Putamen (tissue), 1 donor: Measurements from ENCODE around the gene DCLK1.

Source experiments
- DNase-seq: peaks from one replicate; pipeline ENCODE4 v3.0.0-alpha.2; 2016; ENCODE audit warnings: low spot score

DCLK1 gene

GRCh38 chr13:35945368-35945767, 185.8 kb downstream of the DCLK1 start:
- DNase-seq, result no peak

- DNase-seq, result no peak
These were observed 189.8 kb downstream of the DCLK1 start for GRCh38 chr13:35941374-35941773.

DNA sequence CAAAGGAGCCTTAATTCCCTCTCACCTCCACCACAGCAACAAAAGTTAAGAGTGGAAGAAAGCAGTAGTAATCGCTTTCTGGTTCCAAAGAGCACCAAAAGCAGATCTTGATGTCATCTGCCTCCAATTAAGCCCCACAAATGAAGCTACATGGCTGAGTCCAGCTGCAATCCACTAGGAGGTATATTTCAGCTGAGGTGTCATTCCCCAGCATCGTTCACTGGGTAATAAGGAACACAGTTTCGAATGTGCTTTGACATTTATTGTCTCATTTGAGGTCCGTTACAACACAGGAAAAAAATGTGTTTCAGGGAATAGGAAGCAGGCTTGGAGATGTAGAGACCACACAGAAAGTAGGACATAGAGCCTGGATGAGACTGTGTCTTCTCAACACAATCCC, 190.4 kb downstream of the DCLK1 start:
- no peak for DNase-seq

DNA sequence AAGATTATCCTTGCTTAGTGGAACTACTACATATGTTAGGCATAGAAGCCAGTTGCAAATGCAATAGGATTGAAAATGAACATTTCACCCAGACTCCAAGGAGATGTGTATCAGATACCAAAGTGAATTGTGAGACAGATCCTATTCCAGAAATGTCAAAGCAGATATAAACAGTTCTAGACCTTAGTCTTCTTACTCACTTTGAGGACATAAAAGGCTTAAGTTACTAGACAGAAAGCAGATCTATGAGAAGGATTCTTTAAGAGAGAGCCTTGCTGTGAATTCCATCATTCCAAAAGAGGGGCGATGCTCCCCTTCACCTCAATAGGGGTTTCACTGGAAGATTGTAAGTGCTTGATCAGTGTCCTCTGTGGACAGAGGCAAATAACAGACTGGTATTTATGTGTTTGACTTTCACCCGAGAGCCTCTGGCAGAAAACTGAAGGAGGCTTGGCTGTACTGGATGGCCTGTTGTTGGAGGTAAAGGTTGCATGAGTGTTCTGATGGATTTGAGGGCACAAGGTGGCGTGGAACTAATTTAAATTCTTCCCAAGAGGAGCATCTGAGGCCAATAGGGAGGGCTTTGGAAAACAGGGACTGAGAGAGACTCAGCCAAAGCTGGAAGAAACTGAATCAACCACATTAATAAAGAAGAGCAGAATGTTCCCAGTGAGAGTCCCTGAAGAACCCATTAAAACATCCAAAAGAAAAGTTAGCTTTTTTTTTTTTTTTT, 194.8 kb downstream of the DCLK1 start:
- no peak for DNase-seq

DNA sequence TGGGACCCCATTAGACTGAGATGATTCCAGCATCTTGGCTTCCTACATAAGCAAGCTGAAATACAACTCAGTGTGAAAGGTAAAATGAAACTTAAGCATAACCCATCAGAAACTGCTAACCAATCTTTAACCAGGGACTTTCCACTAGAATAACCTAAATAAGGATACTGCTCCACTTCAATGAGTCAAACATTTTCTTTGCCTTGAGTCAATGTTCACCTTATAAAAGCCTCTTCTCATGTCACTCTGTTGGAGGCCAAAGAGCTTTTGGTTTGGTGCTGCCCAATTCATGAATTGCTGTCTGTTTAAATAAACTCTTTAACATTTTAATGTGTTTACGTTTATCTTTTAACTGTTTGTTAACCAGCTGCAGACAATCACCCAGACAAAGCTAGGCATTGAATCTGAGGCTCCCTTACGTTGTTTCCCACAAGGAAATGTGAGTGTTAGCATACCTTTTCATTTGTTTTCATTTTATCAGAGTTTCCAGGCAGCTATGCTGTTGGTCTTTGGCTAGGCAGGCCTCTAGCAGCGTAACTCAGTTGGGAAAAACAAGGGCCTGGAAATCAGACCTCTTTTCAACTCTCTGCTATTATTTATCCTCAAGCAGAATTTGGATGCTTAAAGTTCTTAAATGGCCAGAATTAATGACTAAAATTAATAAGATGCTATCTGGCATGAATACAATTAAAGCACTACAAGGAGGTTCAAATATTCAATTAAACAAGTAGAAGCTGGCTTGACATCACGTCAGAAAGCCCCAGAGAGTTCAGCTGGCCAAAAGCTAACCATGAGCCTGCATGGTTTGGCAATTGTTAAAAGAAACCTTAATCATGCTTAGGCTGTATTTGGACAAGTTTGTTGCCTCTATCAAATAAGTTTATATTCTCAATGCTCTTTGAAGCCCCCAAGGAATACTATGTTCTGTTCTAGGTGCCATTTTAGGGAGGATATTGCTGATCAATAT, 200.2 kb downstream of the DCLK1 start:
- DNase-seq, result no peak

GRCh38 chr13:35927567-35928021, 203.6 kb downstream of the DCLK1 start:
- DNase-seq, result no peak

DNA sequence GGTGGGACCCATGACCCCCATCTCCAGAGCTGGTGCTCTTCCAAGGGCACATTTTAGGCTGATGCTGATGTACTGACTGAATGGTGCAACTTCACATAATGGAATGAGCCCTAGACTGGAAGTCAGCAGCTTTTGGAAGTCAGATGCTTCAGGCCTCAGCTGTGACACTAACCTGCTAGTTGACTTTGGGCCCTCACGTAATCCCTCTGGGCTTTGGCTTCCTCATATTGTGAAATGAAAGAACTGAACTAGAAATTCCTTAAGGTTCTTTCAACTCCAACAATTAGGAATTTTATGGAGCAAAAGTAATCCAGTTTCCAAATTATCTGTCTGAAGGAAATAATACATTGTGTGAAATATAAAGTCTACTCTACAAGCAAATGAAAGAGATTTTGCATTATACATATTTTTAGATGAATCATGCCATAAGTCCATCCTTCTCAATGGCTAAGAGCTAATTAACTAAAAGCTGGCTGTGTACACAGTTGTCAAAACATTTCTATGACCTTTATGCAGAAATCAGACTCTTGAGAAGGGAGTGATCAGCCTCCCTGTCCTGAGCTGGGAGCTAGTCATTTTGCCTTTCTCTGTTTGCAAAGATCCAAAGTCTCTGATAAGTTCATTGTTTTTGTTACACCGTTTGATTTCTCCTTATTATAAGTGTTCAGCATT, 204.2 kb downstream of the DCLK1 start:
- no peak for DNase-seq

- DNase-seq, result no peak
These were observed 205.5 kb downstream of the DCLK1 start for GRCh38 chr13:35925669-35926068.

- no peak for DNase-seq
These were observed 207.8 kb downstream of the DCLK1 start for GRCh38 chr13:35923347-35923746.

DNA sequence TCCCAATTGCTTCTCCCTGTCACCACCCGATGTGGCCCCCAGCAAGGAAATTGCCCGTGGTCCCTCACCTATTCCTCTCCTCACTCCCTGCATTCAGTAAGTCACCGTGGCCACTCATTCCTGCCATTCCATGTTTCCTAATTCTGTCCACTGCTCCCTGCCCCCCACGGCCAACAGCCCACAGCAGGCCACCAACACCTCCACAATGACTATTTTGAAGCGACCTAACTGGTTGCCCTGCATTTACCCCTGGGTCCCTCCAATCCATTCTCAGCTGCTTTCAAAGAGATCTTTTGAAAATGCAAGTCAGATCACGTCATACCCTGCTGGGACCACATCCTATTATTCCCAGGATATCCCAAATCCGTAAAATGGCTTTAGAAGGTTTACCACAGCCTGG, 210.4 kb downstream of the DCLK1 start:
- no peak for DNase-seq

GRCh38 chr13:35917942-35918645, 213.1 kb downstream of the DCLK1 start:
- no peak for DNase-seq

GRCh38 chr13:35917252-35917941, 213.8 kb downstream of the DCLK1 start:
- DNase-seq, result no peak

DNA sequence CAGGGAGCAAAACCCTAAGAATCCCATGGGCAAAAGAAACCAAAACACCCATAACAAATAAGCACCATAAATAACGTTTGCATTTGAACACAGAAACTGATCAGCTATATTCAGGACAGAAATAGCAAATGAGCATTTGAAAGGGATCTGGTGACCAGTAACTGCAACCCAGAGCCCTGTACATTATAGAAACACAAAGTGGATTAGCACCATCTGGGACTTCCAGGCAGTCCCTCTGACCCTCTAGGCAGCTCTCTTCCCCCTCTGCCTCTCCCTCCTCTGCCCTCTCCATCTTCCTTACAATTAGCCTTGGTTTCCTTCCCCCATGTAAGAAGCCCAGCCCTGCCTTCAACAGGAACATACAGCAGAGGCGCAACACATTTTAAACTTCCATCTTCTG, 215.0 kb downstream of the DCLK1 start:
- no peak for DNase-seq

DNA sequence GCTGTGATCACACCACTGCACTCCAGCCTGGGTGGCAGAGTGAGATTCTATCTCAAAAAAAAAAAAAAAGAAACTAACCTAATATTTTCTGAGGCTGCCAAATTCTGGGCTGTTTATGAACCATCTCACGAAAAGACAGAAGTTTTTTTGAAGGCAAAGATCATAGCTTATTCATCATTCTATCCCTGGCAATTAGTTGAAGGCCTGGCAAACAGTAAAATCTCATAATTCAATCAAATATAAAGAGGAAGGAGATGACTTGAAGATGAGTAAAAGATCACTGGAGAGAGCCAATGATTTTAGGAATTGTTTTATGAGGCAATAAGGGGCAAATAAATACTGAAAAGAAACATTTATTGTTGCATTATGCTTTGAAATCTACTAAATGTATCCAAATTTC, 216.5 kb downstream of the DCLK1 start:
- no peak for DNase-seq

- no peak for DNase-seq
These were observed 218.3 kb downstream of the DCLK1 start for GRCh38 chr13:35912841-35913240.

DNA sequence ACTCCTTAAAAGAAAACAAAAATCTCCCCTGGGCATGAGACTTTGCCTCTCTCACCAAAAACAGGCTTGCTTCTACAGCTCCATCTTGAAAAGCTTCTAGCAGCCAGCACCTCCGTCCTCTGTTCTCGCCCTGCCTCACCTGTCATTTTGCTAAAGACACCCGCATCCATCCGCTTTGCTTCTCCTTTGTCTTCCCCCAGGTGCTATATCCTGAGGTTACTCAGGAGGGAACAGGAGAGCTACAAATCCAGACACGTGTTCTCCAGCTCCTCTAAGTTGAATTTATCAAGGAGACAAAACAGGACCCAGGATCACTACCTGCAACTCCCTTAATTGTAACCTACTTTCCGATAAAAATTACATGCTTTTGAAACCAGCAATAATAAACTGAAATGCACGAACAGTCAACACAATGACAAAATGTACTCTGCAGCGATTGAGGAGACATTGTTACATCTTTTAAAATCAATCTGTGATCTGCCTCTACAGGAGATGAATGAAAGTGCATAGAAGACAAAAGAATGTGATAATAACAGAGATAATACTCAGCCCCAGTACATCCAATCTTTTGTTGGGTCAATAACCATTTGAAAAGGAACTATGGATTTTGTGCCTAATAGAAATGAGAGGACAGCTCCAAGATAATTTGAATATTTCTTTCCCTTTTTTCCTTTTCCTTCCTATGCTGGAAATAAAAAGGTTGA, 221.2 kb downstream of the DCLK1 start:
- DNase-seq, result no peak

GRCh38 chr13:35909091-35909490, 222.1 kb downstream of the DCLK1 start:
- DNase-seq, result no peak

GRCh38 chr13:35908226-35908625, 223.0 kb downstream of the DCLK1 start:
- no peak for DNase-seq

DNA sequence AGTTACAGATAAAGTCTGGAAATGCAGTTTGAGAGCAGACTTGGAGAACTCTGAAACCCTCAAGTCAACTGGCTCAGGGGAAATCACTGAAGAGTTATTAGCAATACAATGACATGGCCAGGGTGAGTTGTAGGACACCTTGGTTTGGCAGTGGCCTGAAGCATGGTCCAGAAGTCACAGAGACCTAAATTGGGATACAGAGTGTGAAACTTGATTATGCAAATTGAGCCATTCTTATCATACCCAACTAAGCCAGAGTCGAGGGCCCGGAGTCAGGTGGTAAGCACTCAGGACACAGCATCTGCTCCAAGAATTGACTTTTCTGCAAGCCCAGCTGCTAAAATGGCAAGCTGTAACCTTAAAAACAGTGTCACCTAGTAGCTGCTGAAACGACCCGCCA, 224.5 kb downstream of the DCLK1 start:
- DNase-seq, result no peak

DNA sequence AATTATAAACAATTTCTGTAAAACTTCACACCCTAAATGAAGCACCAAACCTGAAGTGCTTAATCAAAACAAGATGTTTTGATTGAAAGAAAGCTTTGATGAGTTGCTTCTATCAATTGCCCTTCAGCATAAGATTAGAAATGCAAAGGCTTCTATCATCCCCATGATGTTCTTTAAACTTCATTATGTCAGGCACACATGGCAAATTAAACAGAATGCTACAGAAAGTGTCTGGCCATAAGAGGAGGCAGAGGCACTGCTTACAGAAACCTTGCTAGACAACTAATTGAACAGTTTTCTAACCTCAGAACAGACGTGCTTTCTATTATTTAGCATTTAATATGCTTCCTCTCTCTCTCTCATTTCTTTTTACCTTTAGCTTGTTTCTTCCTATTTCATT, 228.1 kb downstream of the DCLK1 start:
- DNase-seq, result no peak

- no peak for DNase-seq
These were observed 233.1 kb downstream of the DCLK1 start for GRCh38 chr13:35898041-35898440.
